ENCODE measurements around the gene TRIM52. TPM values are rescaled to one million over a fixed set of nuclear protein-coding genes. Genes with fewer than 3 reads are reported as not detected.

The TRIM52 gene
- total and polyA plus RNA-seq, 2 of the 13 experiments (the other 11 are each of a cell fraction or from before 2014, with no cell fraction given): 7.2 to 11.6 TPM

DNA sequence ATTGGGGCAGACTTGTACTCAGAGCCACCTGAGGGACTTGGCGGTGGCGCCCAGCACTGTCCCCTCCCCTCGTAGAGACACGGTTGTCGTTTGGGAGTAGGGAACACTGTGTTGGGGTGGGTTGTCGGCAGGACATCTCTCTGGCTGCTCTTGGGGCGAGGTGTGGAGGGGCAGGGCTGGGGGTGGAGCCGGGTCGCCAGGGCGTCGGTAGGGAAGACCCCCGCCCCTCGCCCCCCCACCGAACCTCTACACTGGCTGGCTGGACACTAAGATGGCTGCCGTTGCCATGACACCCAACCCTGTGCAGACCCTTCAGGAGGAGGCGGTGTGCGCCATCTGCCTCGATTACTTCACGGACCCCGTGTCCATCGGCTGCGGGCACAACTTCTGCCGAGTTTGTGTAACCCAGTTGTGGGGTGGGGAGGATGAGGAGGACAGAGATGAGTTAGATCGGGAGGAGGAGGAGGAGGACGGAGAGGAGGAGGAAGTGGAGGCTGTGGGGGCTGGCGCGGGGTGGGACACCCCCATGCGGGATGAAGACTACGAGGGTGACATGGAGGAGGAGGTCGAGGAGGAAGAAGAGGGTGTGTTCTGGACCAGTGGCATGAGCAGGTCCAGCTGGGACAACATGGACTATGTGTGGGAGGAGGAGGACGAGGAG is 37.1 kb downstream of the TRIM52 start (continued):
- TF ChIP-seq, protein P1, sequence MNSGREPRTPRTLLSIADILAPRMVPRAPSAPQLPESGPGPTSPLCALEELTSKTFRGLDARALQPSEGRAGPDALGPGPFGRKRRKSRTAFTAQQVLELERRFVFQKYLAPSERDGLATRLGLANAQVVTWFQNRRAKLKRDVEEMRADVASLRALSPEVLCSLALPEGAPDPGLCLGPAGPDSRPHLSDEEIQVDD (CRISPR knock-in tag; IDR thresholded peaks at IDR 0.05; ENCODE audit: borderline replicate concordance): peak; percentile 71; the same call in 1 of the 2 replicates
- TF ChIP-seq HNRNPUL1 (IDR thresholded peaks at IDR 0.05; ENCODE audit: low read depth, low read length): no peak
- TF ChIP-seq, protein P2, sequence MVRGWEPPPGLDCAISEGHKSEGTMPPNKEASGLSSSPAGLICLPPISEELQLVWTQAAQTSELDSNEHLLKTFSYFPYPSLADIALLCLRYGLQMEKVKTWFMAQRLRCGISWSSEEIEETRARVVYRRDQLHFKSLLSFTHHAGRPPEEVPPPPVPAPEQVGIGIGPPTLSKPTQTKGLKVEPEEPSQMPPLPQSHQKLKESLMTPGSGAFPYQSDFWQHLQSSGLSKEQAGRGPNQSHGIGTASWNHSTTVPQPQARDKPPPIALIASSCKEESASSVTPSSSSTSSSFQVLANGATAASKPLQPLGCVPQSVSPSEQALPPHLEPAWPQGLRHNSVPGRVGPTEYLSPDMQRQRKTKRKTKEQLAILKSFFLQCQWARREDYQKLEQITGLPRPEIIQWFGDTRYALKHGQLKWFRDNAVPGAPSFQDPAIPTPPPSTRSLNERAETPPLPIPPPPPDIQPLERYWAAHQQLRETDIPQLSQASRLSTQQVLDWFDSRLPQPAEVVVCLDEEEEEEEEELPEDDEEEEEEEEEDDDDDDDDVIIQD (CRISPR knock-in tag; IDR thresholded peaks at IDR 0.05; ENCODE audit: low read depth): no peak
- TF ChIP-seq, protein P3, sequence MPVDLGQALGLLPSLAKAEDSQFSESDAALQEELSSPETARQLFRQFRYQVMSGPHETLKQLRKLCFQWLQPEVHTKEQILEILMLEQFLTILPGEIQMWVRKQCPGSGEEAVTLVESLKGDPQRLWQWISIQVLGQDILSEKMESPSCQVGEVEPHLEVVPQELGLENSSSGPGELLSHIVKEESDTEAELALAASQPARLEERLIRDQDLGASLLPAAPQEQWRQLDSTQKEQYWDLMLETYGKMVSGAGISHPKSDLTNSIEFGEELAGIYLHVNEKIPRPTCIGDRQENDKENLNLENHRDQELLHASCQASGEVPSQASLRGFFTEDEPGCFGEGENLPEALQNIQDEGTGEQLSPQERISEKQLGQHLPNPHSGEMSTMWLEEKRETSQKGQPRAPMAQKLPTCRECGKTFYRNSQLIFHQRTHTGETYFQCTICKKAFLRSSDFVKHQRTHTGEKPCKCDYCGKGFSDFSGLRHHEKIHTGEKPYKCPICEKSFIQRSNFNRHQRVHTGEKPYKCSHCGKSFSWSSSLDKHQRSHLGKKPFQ (CRISPR knock-in tag; IDR thresholded peaks at IDR 0.05; ENCODE audit: insufficient replicate concordance): no peak
- 0 out of 2 replicates have a peak, but pooled peaks have one; percentile 49 for TF ChIP-seq ZNF839 (CRISPR knock-in tag; IDR thresholded peaks at IDR 0.05; ENCODE audit: borderline replicate concordance)
- TF ChIP-seq POLR2AphosphoS5 (IDR thresholded peaks at IDR 0.05; ENCODE audit: low read depth, low read length): peak; percentile 56; the same call in 1 of the 2 replicates
- peak; percentile 91 for TF ChIP-seq ZBTB7A (CRISPR knock-in tag; IDR thresholded peaks at IDR 0.05)
- TF ChIP-seq, protein P4, sequence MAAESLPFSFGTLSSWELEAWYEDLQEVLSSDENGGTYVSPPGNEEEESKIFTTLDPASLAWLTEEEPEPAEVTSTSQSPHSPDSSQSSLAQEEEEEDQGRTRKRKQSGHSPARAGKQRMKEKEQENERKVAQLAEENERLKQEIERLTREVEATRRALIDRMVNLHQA (CRISPR knock-in tag; IDR thresholded peaks at IDR 0.05): no peak
- peak; percentile 87 for TF ChIP-seq ZNF263 (CRISPR knock-in tag; IDR thresholded peaks at IDR 0.05)
- TF ChIP-seq ZNF773 (CRISPR knock-in tag; IDR thresholded peaks at IDR 0.05; ENCODE audit: borderline replicate concordance): no peak
- TF ChIP-seq ZC3H13 (CRISPR knock-in tag; IDR thresholded peaks at IDR 0.05): 0 out of 2 replicates have a peak, but pooled peaks have one; percentile 12
- TF ChIP-seq ARNT2 (CRISPR knock-in tag; IDR thresholded peaks at IDR 0.05; ENCODE audit: low read depth): 0 out of 2 replicates have a peak, but pooled peaks have one; percentile 39
- TF ChIP-seq, protein P5, sequence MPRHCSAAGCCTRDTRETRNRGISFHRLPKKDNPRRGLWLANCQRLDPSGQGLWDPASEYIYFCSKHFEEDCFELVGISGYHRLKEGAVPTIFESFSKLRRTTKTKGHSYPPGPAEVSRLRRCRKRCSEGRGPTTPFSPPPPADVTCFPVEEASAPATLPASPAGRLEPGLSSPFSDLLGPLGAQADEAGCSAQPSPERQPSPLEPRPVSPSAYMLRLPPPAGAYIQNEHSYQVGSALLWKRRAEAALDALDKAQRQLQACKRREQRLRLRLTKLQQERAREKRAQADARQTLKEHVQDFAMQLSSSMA (CRISPR knock-in tag; IDR thresholded peaks at IDR 0.05): 0 out of 2 replicates have a peak, but pooled peaks have one; percentile 3
- TF ChIP-seq MAFK (conservative IDR thresholded peaks at IDR 0.05 in 1 of 2, IDR thresholded peaks at IDR 0.05 in 1 of 2; ENCODE audit: low read length in 2 of 2): no peak
- TF ChIP-seq ZNF879 (CRISPR knock-in tag; IDR thresholded peaks at IDR 0.05): 0 out of 2 replicates have a peak, but pooled peaks have one; percentile 27
- no peak; the same call in 1 of the 2 replicates for TF ChIP-seq ZNF713 (CRISPR knock-in tag; IDR thresholded peaks at IDR 0.05)
- no peak for TF ChIP-seq MYC (CRISPR knock-in tag; IDR thresholded peaks at IDR 0.05; ENCODE audit: borderline replicate concordance)
- peak; percentile 28; the same call in 1 of the 2 replicates for TF ChIP-seq ZNF816 (CRISPR knock-in tag; IDR thresholded peaks at IDR 0.05; ENCODE audit: borderline replicate concordance)
- TF ChIP-seq, protein P6, sequence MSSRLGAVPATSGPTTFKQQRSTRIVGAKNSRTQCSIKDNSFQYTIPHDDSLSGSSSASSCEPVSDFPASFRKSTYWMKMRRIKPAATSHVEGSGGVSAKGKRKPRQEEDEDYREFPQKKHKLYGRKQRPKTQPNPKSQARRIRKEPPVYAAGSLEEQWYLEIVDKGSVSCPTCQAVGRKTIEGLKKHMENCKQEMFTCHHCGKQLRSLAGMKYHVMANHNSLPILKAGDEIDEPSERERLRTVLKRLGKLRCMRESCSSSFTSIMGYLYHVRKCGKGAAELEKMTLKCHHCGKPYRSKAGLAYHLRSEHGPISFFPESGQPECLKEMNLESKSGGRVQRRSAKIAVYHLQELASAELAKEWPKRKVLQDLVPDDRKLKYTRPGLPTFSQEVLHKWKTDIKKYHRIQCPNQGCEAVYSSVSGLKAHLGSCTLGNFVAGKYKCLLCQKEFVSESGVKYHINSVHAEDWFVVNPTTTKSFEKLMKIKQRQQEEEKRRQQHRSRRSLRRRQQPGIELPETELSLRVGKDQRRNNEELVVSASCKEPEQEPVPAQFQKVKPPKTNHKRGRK (CRISPR knock-in tag; IDR thresholded peaks at IDR 0.05): no peak
- TF ChIP-seq RFXANK (CRISPR knock-in tag; IDR thresholded peaks at IDR 0.05): no peak
- TF ChIP-seq NONO (IDR thresholded peaks at IDR 0.05): no peak
- TF ChIP-seq NONO (CRISPR knock-in tag; conservative IDR thresholded peaks at IDR 0.05): peak; percentile 45; the same call in 1 of the 2 replicates

Data from HepG2 (cell line).